Kidney (tissue), 14 donors: ENCODE results near the gene PBX4. TPM values are rescaled to one million over a fixed set of nuclear protein-coding genes. Genes with fewer than 3 reads are reported as not detected.
A peak's percentile ranks its signal among the peaks of the same experiment; 100 is the strongest.

Experiments used
- DNase-seq, 5 donors: peaks; one replicate each; pipeline ENCODE4 v3.0.0-alpha.2; 2013 to 2020
- FAIRE-seq: peaks from 2 replicates; lab custom pipeline; 2012; peaks lifted over from hg19 to GRCh38; lab: Jason Lieb, UNC
- H3K27ac ChIP-seq, 2 donors: one replicate each; pipeline ENCODE4 v1.7.0; 2013; ENCODE audit warnings: low read depth in 2 of 2, low read length in 2 of 2, inconsistent platforms in 1 of 2
- H3K27me3 ChIP-seq: one replicate; pipeline ENCODE4 v1.7.1; 2013; ENCODE audit warnings: low read length, inconsistent platforms; ENCODE audit not compliant: control insufficient read depth, insufficient read depth
- H3K36me3 ChIP-seq, 3 donors: one replicate each; pipeline versions ENCODE4 v1.7.0 to v1.7.1; 2013; ENCODE audit warnings: low read length in 3 of 3, control low read depth in 1 of 3, inconsistent platforms in 1 of 3; ENCODE audit not compliant: insufficient read depth in 3 of 3, control insufficient read depth in 2 of 3
- H3K4me1 ChIP-seq, 3 donors: one replicate each; pipeline versions ENCODE4 v1.7.0 to v1.7.1; 2013; ENCODE audit warnings: low read length in 3 of 3, inconsistent platforms in 1 of 3, low read depth in 1 of 3; ENCODE audit not compliant: control insufficient read depth in 2 of 3, insufficient read depth in 2 of 3
- H3K4me3 ChIP-seq, 3 donors: one replicate each; pipeline versions ENCODE4 v1.7.0 to v1.8.1; 2013; ENCODE audit warnings: low read length in 3 of 3, control low read depth in 1 of 3, inconsistent platforms in 1 of 3
- H3K9ac ChIP-seq, 3 donors: one replicate each; pipeline versions ENCODE4 v1.7.0 to v1.7.1; 2013; ENCODE audit warnings: low read length in 3 of 3, control low read depth in 1 of 3, inconsistent platforms in 1 of 3
- H3K9me3 ChIP-seq, 3 donors: one replicate each; pipeline versions ENCODE4 v1.7.0 to v1.7.1; 2013; ENCODE audit warnings: low read length in 3 of 3, control low read depth in 1 of 3, inconsistent platforms in 1 of 3; ENCODE audit not compliant: control insufficient read depth in 2 of 3, insufficient read depth in 1 of 3
- CTCF ChIP-seq: IDR thresholded peaks from 3 replicates; pipeline ENCODE4 v1.5.1; 2012; ENCODE audit warnings: mild to moderate bottlenecking, moderate library complexity, borderline replicate concordance; ENCODE audit not compliant: insufficient read depth; ENCODE audit errors: extremely low read depth
- intact Hi-C: fragments of 100-400 bp; cut with DNase I; formaldehyde crosslinking; loops from one replicate; pipeline ENCODE4 v1.11.1; 2022
- polyA plus RNA-seq: library from polyadenylated mRNA; stranded (reverse); fragments of 350-450 nt; fragmentation: Illumina TruSeq; extraction: RNeasy Lipid Tissue Mini Kit (QIAGEN cat#74804); gene quantifications from one replicate; pipeline ENCODE4 v1.2.3, GENCODE V29; 2014; ENCODE audit warnings: low read depth, low replicate concordance; ENCODE audit not compliant: insufficient read depth
- total RNA-seq: library from RNA; stranded (reverse); fragmentation: NEBNext Ultra II Directional; extraction: Animal tissue kit (Norgen Biotek cat#: 25700); gene quantifications from one replicate; pipeline ENCODE4 v1.2.1, GENCODE V29; 2021
- donor health status: control.
- donor health status: control.
- donor health status: control.
- donor health status: control.
- donor health status: control.
- donor health status: DM: yes; HTN: yes; CAD: no.
- donor health status: Normal renal cell carcinoma (clear cell type).

The PBX4 gene
- total and polyA plus RNA-seq, 2 donors from 2014 or later, result 3.9 to 5.7 TPM

- Histone ChIP-seq H3K4me1 (no peaks in the 10 kb centered on the region), H3K36me3 (no peaks in the 10 kb centered on the region), H3K27me3 (no peaks in the 10 kb centered on the region), H3K4me3 (no peak overlapping the region), H3K9ac (no peak overlapping the region), H3K27ac (no peak overlapping the region), H3K9me3 (no peaks in the 10 kb centered on the region)
- FAIRE-seq, result no peak
- peak in 2 of 5 donors; percentile 26 to 69 for DNase-seq
- intact Hi-C loops, result no loop called here
- no peak for TF ChIP-seq CTCF
Measured at GRCh38 chr19:19637186-19637522, 18.7 kb upstream of the PBX4 start.

GRCh38 chr19:19636573-19637185 lies 18.2 kb upstream of the PBX4 start:
- H3K27me3 ChIP-seq, result no peaks in the 10 kb centered on the region
- H3K27ac ChIP-seq, result no peak overlapping the region
- no peaks in the 10 kb centered on the region for H3K36me3 ChIP-seq
- no peaks in the 10 kb centered on the region for H3K9me3 ChIP-seq
- H3K4me1 ChIP-seq, result no peaks in the 10 kb centered on the region
- FAIRE-seq, result no peak
- peak in 1 of 5 donors; percentile 69 for DNase-seq
- H3K9ac ChIP-seq, result no peak overlapping the region
- intact Hi-C loops, result no loop called here
- no peak overlapping the region for H3K4me3 ChIP-seq
- TF ChIP-seq CTCF, result no peak

GRCh38 chr19:19635313-19635702 lies 16.8 kb upstream of the PBX4 start:
- Histone ChIP-seq H3K9me3 (no peaks in the 10 kb centered on the region), H3K27me3 (no peaks in the 10 kb centered on the region), H3K9ac (no peak overlapping the region), H3K4me1 (no peaks in the 10 kb centered on the region), H3K36me3 (no peaks in the 10 kb centered on the region), H3K27ac (no peak overlapping the region), H3K4me3 (no peak overlapping the region)
- TF ChIP-seq CTCF, result no peak
- FAIRE-seq (no peak), DNase-seq (peak in 1 of 5 donors; percentile 58)
- intact Hi-C loops, result no loop called here
